Stimulated activated CD4-positive, alpha-beta T cell treated with anti-CD3 and anti-CD28 coated beads, Interleukin-15, amount 100 ng/mL, for 48 hours (primary cell): ENCODE results near the gene C1orf50.
"Not testable (repeated sequence)": the region's sequence is repeated elsewhere in the genome, so short reads cannot be mapped to it uniquely, and the experiment has no call there.

Experiments used
- DNase-seq, 2 donors: peaks; one replicate each; pipeline ENCODE4 v3.0.0-alpha.2; 2020; ENCODE audit warnings: low read depth in 2 of 2

C1orf50 gene

DNA sequence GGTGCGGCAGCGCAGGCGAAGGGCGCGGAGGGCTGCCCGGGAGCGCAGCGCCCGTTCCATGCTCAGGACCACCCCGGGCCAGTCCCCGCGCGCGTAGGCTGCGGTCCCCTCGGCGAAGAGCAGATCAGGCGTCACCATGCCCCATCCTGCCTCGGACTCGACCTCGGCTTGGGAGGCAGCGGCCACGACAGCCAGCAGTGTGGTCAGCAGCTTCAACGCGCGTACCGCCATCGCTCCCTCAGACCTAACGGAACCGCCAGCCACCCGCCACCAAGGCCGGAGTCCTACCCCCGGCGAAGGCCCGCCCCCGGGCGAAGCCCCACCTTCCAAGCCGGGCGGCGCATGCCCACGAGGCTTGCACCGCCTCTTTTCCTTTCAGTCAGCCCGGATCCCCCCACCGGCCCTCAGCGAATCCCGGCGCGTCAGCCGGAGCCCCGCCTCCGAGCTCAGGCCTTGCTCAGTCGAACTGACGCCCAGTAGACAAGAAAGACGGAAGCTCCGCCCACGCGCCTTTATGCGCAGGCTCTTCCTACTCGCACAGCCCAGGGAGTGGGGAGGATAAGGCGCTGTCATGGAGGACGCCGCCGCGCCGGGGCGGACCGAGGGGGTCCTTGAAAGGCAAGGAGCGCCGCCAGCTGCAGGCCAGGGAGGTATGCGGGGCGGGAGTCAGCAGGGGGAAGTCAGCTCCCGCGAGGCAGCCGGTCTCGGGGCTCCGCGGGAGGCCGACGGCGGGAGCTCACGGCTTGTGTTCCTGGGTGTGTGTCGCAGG, at the start of gene C1orf50, which contains the start of gene P3H1:
TSS of gene C1orf50 (plus strand) at position 509 of the 769 bp plus-strand sequence. CDS start at position 572, 63 bp downstream.
TSS of gene P3H1 (minus strand) at position 288 of the 769 bp plus-strand sequence. CDS start at position 231, 57 bp downstream.
- peak; percentile 99 to 100 for DNase-seq

DNA sequence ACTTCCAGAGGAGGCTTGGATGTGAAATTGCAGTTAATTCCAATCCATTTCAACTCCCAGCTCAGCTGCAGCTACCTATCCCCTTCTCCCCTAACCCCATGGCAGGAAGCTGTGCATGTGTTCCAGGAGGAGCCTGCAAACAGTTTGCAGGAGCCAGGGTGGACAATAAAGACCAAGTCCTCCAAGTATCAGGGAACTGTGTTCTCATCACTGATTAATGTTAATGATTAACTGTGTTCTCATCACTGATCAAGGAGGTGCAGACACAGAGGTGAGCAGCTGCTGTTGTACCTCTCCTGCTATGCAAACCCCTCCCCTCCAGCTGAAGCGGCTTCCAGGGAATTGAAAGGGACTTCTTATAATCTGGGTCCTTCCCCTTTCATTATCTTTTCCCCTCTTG, 46.2 kb upstream of the C1orf50 start:
- DNase-seq = no peak

- no peak for DNase-seq
Observed at GRCh38 chr1:42721926-42722325, 45.1 kb upstream of the C1orf50 start.

DNA sequence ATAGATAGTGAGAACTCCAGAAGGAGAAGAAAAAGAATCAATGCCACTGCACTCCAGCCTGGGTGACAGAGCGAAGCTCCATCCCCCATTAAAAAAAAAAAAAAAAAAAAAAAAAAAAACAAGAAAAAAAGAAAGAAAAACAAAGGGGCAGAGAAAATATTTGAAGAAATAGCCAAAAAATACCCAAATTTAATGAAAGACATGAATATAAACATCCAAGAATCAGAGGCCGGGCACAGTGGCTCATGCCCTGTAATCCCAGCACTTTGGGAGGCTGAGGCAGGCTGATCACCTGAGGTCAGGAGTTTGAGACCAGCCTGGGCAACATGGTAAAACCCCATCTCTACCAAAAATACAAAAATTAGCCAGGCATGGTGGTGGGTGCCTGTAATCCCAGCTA, 44.6 kb upstream of the C1orf50 start:
- not testable (repeated sequence) for DNase-seq

GRCh38 chr1:42723511-42723910, 43.5 kb upstream of the C1orf50 start:
- DNase-seq = no peak

GRCh38 chr1:42725820-42726219, 41.2 kb upstream of the C1orf50 start:
- DNase-seq = not testable (repeated sequence)

- DNase-seq = no peak
Observed at GRCh38 chr1:42730002-42730401, 37.0 kb upstream of the C1orf50 start.

- peak; percentile 48 to 58 for DNase-seq
Observed at GRCh38 chr1:42730988-42731387, 36.1 kb upstream of the C1orf50 start.

GRCh38 chr1:42731585-42731984, 35.5 kb upstream of the C1orf50 start:
- DNase-seq = no peak

DNA sequence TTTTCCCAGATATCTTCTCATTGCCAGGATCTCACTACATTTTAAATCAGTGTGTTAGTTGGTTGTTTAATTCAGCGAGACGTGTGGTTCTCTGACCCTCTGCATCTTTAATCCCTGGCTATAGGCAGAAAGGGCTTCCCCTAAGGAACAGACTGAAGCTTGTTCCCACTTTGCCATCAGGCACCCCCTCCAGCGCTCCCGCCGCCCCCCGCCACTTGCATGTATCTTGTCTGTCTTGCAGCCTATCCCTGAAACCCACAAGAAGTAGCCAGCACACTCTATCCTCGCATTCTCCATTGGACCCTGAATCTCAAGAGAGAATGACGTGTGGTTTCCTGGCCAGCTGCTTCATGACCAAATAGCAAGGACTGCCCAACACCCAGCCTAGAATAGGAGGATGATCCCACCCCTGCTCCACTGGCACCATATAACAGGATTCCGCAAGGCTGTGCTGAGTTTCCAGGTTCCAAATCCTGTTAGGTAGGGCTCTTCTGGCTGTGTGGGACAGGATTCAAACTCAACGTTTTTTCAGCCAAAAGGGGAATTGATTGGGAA, 34.8 kb upstream of the C1orf50 start:
- no peak for DNase-seq

DNA sequence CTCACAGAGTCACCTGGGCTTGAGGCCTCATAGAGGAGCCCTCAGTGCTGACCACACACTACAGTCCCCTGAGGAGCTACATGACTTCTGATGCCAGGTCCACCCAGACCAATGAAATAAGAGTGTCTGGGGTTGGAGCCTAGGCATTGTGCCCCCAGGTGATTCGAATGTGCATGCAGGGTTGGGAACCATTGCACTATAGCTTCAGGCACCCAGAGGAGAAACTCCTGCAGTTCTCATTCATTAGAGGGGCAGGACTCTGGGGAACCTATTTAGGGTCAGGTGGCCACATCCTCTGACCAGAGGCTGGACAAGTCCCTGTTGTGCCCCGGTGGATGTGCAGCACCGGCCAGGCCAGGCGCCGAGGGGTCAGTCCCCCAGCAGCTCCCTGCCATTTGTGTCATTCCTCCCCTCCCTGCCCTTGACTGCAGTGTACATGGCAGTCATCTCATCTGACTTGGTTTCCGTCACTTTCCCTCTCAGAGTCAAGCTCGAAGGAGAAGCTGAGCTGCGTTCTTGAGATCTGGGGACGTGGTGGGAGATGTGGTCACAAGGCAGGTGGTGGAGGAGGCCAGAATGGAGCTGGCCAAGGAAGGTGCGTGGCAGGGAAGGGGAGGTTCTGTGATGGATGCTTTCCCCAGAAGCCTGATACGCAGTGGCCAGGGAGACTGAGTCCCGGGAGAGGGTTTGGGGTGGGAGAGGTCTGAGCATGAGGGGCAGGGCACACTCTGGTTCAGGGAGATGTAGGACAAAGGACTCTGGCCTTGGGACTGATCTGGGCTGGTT, 33.4 kb upstream of the C1orf50 start:
- DNase-seq = no peak

GRCh38 chr1:42734201-42735035, 32.6 kb upstream of the C1orf50 start:
- DNase-seq = no peak

GRCh38 chr1:42735056-42735455, 32.0 kb upstream of the C1orf50 start:
- no peak for DNase-seq

DNA sequence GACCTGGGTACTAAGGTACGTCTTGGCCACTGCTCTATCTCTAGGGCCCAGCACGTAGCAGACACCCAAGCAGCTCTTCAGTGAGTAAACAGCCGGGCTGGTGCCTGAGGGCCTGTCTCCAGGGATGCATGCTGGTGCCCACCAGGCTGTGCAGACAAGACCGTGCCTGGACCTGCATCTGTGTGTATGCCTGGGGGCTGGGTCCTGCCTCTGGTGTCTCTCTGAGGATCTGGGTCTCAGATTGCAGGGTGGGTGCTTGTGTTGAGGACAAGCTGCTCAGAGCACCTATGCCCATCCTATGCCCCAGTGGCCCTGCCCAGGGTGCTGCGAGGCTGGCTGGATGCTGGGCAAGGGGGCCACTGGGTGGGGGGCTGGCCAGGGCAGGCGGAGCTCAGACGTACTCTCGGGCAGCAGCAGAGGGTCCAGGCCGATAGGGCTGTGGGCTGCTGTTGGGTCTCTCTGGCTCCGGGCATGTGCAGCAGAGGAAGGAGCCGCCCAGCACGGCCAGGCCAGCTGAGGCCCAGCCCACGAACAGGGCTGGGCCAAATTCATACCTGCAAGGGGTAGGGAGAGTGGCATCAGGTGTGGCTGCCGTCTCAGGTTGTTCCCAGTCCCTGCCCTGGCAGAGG, 31.5 kb upstream of the C1orf50 start:
- no peak for DNase-seq

- no peak for DNase-seq
Observed at GRCh38 chr1:42736152-42736551, 30.9 kb upstream of the C1orf50 start.

DNA sequence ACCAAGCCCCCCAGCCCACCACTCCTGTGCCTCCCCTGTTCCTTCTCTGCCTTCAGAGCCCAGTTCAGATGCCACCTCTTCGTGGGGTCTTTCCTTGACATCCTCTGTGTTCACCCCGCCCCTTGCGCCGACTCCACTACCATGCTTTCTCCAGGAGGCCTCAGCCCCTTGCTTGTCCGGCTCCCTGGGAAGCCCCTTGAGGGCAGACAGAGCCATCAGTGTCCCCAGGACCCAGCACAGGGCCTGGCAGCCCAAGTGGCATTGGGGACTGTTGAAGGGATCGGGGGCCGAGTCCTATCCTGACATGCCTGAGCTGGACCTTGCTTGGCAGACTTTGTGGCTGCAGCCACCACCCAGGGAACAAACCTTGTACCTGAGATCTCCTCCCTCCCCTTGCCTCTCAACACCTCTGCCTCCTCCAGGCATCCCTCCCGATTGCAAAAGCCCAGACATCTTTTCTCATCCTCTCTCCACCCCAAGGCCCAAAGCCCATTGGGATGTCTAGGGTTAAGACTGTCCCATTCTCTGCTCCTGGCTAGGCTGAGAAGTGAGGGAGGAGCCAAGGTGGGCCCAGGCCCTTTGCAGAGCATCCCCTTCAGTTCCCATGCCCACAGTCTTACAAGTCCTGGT, 30.4 kb upstream of the C1orf50 start:
- DNase-seq = no peak

DNA sequence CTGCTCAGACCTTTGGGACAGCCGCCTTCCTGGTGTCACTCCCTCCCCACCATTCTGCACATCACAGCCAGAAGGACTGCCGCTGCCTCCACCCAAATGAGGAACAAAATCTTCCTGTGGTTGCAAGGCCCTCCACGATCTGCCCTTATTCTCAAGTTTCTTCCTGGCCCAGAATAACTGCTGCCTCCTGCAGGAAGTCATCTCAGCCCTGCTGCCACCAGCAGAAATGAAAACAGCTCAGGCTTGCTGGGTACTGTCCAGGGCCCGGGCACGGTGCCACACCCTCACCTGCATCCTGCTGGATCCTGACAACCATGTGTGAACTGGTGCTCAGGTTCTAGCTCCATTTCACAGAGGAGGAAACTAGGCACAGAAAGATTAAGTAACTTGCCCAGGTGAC, 29.8 kb upstream of the C1orf50 start:
- DNase-seq = no peak

DNA sequence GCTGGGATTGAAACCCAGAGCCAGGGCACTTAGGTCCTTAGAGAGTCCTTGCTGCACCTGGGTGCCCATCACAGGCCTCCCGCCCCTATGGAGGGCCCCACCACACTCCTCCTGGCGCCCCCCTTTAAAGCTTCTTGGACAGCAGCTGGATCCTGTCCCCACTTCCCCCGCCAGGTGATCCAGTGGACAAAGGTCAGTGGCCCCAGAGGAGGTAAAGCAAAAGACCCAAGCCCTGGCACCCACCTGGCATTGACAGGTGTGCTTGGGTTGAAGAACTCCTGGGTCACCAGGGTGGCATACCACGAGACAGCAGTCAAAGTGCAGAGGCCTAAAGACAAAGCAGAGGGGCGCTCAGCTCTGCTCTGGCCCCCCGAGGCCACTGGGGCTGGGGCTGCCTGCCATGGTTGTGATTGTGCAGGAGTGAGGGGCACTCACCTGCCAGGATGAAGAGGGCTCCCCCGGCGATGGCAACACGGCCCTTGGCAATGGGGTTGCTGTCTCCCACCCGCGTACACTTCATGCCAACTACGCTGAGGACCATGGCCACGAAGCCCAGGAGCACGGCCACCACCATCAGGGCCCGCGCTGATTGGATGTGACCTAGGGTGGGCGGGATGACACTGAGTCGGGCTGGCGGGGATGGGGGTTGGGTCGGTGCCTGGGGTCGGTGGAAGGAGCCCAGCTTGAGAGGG, 28.9 kb upstream of the C1orf50 start:
- DNase-seq = no peak

DNA sequence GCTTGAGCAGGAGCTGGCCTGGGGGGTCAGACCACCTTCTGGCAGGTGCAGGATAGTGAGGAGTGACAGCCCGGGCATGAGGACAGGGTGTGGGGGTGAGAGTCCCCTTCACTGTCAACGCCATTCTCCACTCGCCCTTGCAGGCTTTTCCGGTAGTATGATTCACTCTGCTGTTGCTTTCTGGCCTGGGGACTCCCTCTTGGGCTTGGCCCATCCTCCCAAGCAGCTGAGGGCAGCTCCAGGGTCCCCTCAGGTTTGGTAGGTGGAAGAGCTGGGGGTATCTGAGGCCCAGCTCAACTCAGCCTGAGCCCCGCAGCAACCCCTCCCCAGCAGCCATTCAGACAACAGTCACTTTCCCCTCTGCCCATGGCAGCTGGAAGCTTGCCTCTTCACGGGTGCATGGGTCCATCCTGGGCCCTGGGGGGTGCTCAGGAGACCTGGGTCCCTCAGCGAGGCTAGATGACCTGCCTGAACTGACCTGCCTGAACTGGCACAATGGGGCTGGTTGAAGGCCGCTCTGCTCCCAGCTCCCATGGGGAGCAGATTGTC, 28.3 kb upstream of the C1orf50 start:
- no peak for DNase-seq
